ENCODE data around the gene IGSF11.

IGSF11 gene

GRCh38 chr3:118850687-118851086 lies 184.0 kb downstream of the IGSF11 start:
- H3K4me3 ChIP-seq (ENCODE audit: low read length): no peak overlapping the region
- TF ChIP-seq CTCF (conservative IDR thresholded peaks at IDR 0.05; ENCODE audit: low read depth, low read length): no peak
- no peak for DNase-seq (ENCODE audit: low read depth)

Measured in retinal pigment epithelial cell (primary cell).